B cell (primary cell): ENCODE results near the gene PLA2G4C.

ENCODE experiments used
- EZH2 ChIP-seq: IDR thresholded peaks from 2 replicates; pipeline ENCODE4 v1.6.1; 2012; ENCODE audit warnings: borderline replicate concordance, low read depth, mild to moderate bottlenecking, moderate library complexity, low read length; ENCODE audit not compliant: insufficient read depth, poor library complexity, severe bottlenecking
- TF ChIP-seq, protein P1 (sequence below): fragments of 200-600 bp; IDR thresholded peaks from one replicate; pipeline ENCODE4 v1.8.0; 2022; ENCODE audit warnings: antibody characterized with exemption, mild to moderate bottlenecking

DNA sequence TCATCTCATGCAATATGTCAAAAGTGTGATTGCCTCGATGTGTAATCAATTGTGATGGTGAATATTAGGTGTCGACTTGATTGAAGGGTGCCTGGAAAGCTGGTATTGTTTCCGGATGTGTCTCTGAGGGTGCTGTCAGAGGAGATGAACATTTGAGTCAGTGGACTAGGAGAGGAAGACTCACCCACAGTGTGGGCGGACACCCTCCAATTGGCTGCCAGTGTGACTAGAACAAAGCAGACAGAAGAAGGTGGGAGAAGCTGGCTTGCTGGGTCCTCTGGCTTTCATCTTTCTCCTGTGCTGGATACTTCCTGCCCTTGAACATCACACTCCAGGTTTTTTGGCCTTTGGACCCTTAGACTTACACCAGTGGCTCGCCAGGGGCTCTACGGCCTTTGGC lies 51.3 kb downstream of the PLA2G4C start:
- TF ChIP-seq, protein P1, sequence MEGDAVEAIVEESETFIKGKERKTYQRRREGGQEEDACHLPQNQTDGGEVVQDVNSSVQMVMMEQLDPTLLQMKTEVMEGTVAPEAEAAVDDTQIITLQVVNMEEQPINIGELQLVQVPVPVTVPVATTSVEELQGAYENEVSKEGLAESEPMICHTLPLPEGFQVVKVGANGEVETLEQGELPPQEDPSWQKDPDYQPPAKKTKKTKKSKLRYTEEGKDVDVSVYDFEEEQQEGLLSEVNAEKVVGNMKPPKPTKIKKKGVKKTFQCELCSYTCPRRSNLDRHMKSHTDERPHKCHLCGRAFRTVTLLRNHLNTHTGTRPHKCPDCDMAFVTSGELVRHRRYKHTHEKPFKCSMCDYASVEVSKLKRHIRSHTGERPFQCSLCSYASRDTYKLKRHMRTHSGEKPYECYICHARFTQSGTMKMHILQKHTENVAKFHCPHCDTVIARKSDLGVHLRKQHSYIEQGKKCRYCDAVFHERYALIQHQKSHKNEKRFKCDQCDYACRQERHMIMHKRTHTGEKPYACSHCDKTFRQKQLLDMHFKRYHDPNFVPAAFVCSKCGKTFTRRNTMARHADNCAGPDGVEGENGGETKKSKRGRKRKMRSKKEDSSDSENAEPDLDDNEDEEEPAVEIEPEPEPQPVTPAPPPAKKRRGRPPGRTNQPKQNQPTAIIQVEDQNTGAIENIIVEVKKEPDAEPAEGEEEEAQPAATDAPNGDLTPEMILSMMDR, result no peak
- no peak for TF ChIP-seq EZH2
